HepG2 (cell line): ENCODE results near the gene SFT2D1. TPM values are rescaled to one million over a fixed set of nuclear protein-coding genes. Genes with fewer than 3 reads are reported as not detected.

Experiments used
- ASH2L ChIP-seq: fragments of 300-600, 200-600 bp; sonication (generic); IDR thresholded peaks from 2 replicates; pipeline ENCODE4 v1.7.0; 2017; ENCODE audit warnings: low read depth, mild to moderate bottlenecking, moderate library complexity, mixed read lengths, low read length; ENCODE audit not compliant: insufficient read length
- CBX5 ChIP-seq: sonication (generic); formaldehyde crosslinking; IDR thresholded peaks from 2 replicates; pipeline ENCODE4 v1.4.0; 2020; ENCODE audit warnings: missing genetic modification reagents, borderline replicate concordance
- CHD2 ChIP-seq: IDR thresholded peaks from 2 replicates; pipeline ENCODE4 v1.6.1; 2011; ENCODE audit warnings: low read depth, low read length, improper control_type of control experiment
- DR1 ChIP-seq: sonication (generic); formaldehyde crosslinking; IDR thresholded peaks from 2 replicates; pipeline ENCODE4 v1.8.0; 2021; ENCODE audit warnings: mild to moderate bottlenecking, missing genetic modification reagents, inconsistent platforms
- ETV5 ChIP-seq: IDR thresholded peaks from 2 replicates; pipeline ENCODE4 v1.6.1; 2018; ENCODE audit warnings: missing biosample characterization, missing genetic modification reagents, inconsistent platforms, borderline replicate concordance
- GATAD2A ChIP-seq: IDR thresholded peaks from 2 replicates; pipeline ENCODE4 v1.6.1; 2016
- GMEB2 ChIP-seq: IDR thresholded peaks from 2 replicates; pipeline ENCODE4 v1.6.1; 2016; ENCODE audit warnings: missing biosample characterization, missing genetic modification reagents, low read depth
- HMGXB4 ChIP-seq, 2 experiments: sonication (generic) in 1 of 2; formaldehyde crosslinking in 1 of 2; IDR thresholded peaks; 2 replicates each; pipeline versions ENCODE4 v1.4.0 to v1.6.1; 2018 to 2020; ENCODE audit warnings: missing genetic modification reagents in 2 of 2, borderline replicate concordance in 1 of 2, low read depth in 1 of 2, mild to moderate bottlenecking in 1 of 2, missing biosample characterization in 1 of 2
- HOXA3 ChIP-seq: sonication (generic); formaldehyde crosslinking; IDR thresholded peaks from 2 replicates; pipeline ENCODE4 v1.5.0; 2020; ENCODE audit warnings: missing genetic modification reagents
- IRF2 ChIP-seq: IDR thresholded peaks from 2 replicates; pipeline ENCODE4 v1.6.1; 2018; ENCODE audit warnings: missing genetic modification reagents, missing compliant biosample characterization
- JDP2 ChIP-seq: sonication (generic); formaldehyde crosslinking; IDR thresholded peaks from 2 replicates; pipeline ENCODE4 v1.8.1; 2022; ENCODE audit warnings: missing genetic modification reagents, borderline replicate concordance
- KAT7 ChIP-seq: IDR thresholded peaks from 2 replicates; pipeline ENCODE4 v1.6.1; 2018; ENCODE audit warnings: borderline replicate concordance, missing compliant biosample characterization
- KLF16 ChIP-seq, 2 experiments: sonication (generic) in 1 of 2; formaldehyde crosslinking in 1 of 2; IDR thresholded peaks; 2 replicates each; pipeline versions ENCODE4 v1.6.1 to v1.8.0; 2016 to 2023; ENCODE audit warnings: missing genetic modification reagents in 2 of 2, missing compliant biosample characterization in 1 of 2
- KMT2B ChIP-seq: IDR thresholded peaks from 2 replicates; pipeline ENCODE4 v1.6.1; 2016; ENCODE audit warnings: missing genetic modification reagents, missing compliant biosample characterization
- LCORL ChIP-seq, 2 experiments: fragments of 450-650 bp in 1 of 2; sonication (generic) in 1 of 2; formaldehyde crosslinking in 1 of 2; IDR thresholded peaks; 2 replicates each; pipeline versions ENCODE4 v1.5.0 to v1.6.1; 2017 to 2020; ENCODE audit warnings: antibody characterized with exemption in 1 of 2, missing genetic modification reagents in 1 of 2
- MED1 ChIP-seq: sonication (generic); formaldehyde crosslinking; IDR thresholded peaks from 2 replicates; pipeline ENCODE4 v1.4.0; 2020; ENCODE audit warnings: missing genetic modification reagents
- NFE2L1 ChIP-seq: sonication (generic); formaldehyde crosslinking; IDR thresholded peaks from 2 replicates; pipeline ENCODE4 v1.4.0; 2020; ENCODE audit warnings: missing genetic modification reagents, mild to moderate bottlenecking, borderline replicate concordance
- NRL ChIP-seq: sonication (generic); formaldehyde crosslinking; IDR thresholded peaks from 2 replicates; pipeline ENCODE4 v1.5.0; 2020; ENCODE audit warnings: missing genetic modification reagents, mild to moderate bottlenecking, moderate library complexity, borderline replicate concordance
- POLR2A ChIP-seq, 2 experiments: IDR thresholded peaks; 2 replicates each; pipeline ENCODE4 v1.6.1; 2011; ENCODE audit warnings: low read depth in 2 of 2, low read length in 2 of 2, mild to moderate bottlenecking in 1 of 2, moderate library complexity in 1 of 2; ENCODE audit not compliant: insufficient read depth in 1 of 2
- RBM22 ChIP-seq: fragments of 200-400 bp; formaldehyde crosslinking; optimal IDR thresholded peaks from 2 replicates; pipeline ENCODE3; 2017; ENCODE audit warnings: mild to moderate bottlenecking, low read length, moderate library complexity
- SALL1 ChIP-seq: sonication (generic); formaldehyde crosslinking; IDR thresholded peaks from 2 replicates; pipeline ENCODE4 v1.8.0; 2022; ENCODE audit warnings: mild to moderate bottlenecking, missing genetic modification reagents
- SOX6 ChIP-seq, 2 experiments: fragments of 450-650 bp in 1 of 2; sonication (generic) in 1 of 2; formaldehyde crosslinking in 1 of 2; IDR thresholded peaks; 2 replicates each; pipeline versions ENCODE4 v1.4.0 to v1.6.1; 2017 to 2020; ENCODE audit warnings: antibody characterized with exemption in 1 of 2, mild to moderate bottlenecking in 1 of 2, missing genetic modification reagents in 1 of 2
- SP5 ChIP-seq: IDR thresholded peaks from 2 replicates; pipeline ENCODE4 v1.6.1; 2016; ENCODE audit warnings: low read depth, borderline replicate concordance
- YY1 ChIP-seq: IDR thresholded peaks from 2 replicates; pipeline ENCODE4 v1.6.1; 2011; ENCODE audit warnings: low read length, low read depth, moderate library complexity, mild to moderate bottlenecking; ENCODE audit not compliant: insufficient read depth, insufficient replicate concordance
- ZFP1 ChIP-seq: IDR thresholded peaks from 2 replicates; pipeline ENCODE4 v1.6.1; 2016
- ZNF329 ChIP-seq: sonication (generic); formaldehyde crosslinking; IDR thresholded peaks from 2 replicates; pipeline ENCODE4 v1.9.0; 2021; ENCODE audit warnings: low read depth, mild to moderate bottlenecking, missing genetic modification reagents
- ZNF331 ChIP-seq: sonication (generic); formaldehyde crosslinking; IDR thresholded peaks from 2 replicates; pipeline ENCODE4 v1.4.0; 2020; ENCODE audit warnings: missing genetic modification reagents
- ZNF530 ChIP-seq: sonication (generic); formaldehyde crosslinking; IDR thresholded peaks from 2 replicates; pipeline ENCODE4 v1.5.0; 2020; ENCODE audit warnings: low read depth, mild to moderate bottlenecking, missing genetic modification reagents
- ZNF598 ChIP-seq: sonication (generic); formaldehyde crosslinking; IDR thresholded peaks from 2 replicates; pipeline ENCODE4 v1.5.1; 2020; ENCODE audit warnings: mild to moderate bottlenecking, missing genetic modification reagents, borderline replicate concordance
- ZNF619 ChIP-seq: sonication (generic); formaldehyde crosslinking; IDR thresholded peaks from 2 replicates; pipeline ENCODE4 v1.4.0; 2020; ENCODE audit warnings: mild to moderate bottlenecking, missing genetic modification reagents
- polyA plus RNA-seq, 8 experiments: library from polyadenylated mRNA; depleted of rRNA in 3 of 8; stranded (reverse) in 7 of 8; unstranded in 1 of 8; fragments of >200 nt; fragmentation: Illumina TruSeq in 4 of 8; extraction: Trizol in 4 of 8; gene quantifications; 2 replicates each; pipeline versions ENCODE4 v1.2.1 to v1.2.3, GENCODE V29; 2011 to 2016; ENCODE audit warnings: low read depth in 4 of 8, missing spikeins in 1 of 8, mixed read lengths in 1 of 8; ENCODE audit not compliant: insufficient read depth in 1 of 8
- total RNA-seq, 5 experiments: library from RNA; depleted of rRNA; stranded (reverse); fragments of >200 nt; fragmentation: Illumina TruSeq; extraction: Trizol; gene quantifications; 2 replicates each; pipeline ENCODE4 v1.2.3, GENCODE V29; 2016; ENCODE audit warnings: low read depth in 1 of 5

The SFT2D1 gene
- total and polyA plus RNA-seq, 2 of the 13 experiments (the other 11 are each of a cell fraction or from before 2014, with no cell fraction given): 115 to 147 TPM

GRCh38 chr6:166330612-166331011 lies 11.7 kb downstream of the SFT2D1 start (continued):
- TF ChIP-seq JDP2 (no peak), ZNF329 (CRISPR knock-in tag) (0 out of 2 replicates have a peak, but pooled peaks have one; percentile 65), POLR2A (IDR thresholded peaks at IDR 0.05; ENCODE audit: insufficient read depth in 1 of 2, low read depth in 2 of 2, low read length in 2 of 2) (peak in 1 of 2 experiments; percentile 50; a peak in 2 of 4 replicates), SALL1 (CRISPR knock-in tag) (peak; percentile 93), GATAD2A (CRISPR knock-in tag) (peak; percentile 70), IRF2 (CRISPR knock-in tag) (peak; percentile 82), RBM22 (peak; percentile 60), GMEB2 (CRISPR knock-in tag) (no peak), HOXA3 (CRISPR knock-in tag) (peak; percentile 62; the same call in 1 of the 2 replicates), MED1 (CRISPR knock-in tag) (peak; percentile 67), KMT2B (CRISPR knock-in tag) (peak; percentile 41; the same call in 1 of the 2 replicates), ASH2L (peak; percentile 73), NRL (CRISPR knock-in tag) (0 out of 2 replicates have a peak, but pooled peaks have one; percentile 72), YY1 (peak; percentile 56), SP5 (CRISPR knock-in tag) (no peak), LCORL (IDR thresholded peaks at IDR 0.05) (no peak), LCORL (CRISPR knock-in tag; IDR thresholded peaks at IDR 0.05) (peak; percentile 92), DR1 (CRISPR knock-in tag) (no peak), ZNF530 (CRISPR knock-in tag) (no peak), ZFP1 (CRISPR knock-in tag) (peak; percentile 34; the same call in 1 of the 2 replicates), KLF16 (CRISPR knock-in tag; IDR thresholded peaks at IDR 0.05) (peak in 1 of 2 experiments; percentile 65; a peak in 2 of 4 replicates), ZNF598 (CRISPR knock-in tag) (peak; percentile 52; the same call in 1 of the 2 replicates), NFE2L1 (CRISPR knock-in tag) (no peak), ZNF619 (peak; percentile 84; the same call in 1 of the 2 replicates), CHD2 (0 out of 2 replicates have a peak, but pooled peaks have one; percentile 26), KAT7 (CRISPR knock-in tag) (0 out of 2 replicates have a peak, but pooled peaks have one; percentile 31), SOX6 (IDR thresholded peaks at IDR 0.05) (no peak), SOX6 (CRISPR knock-in tag; IDR thresholded peaks at IDR 0.05) (peak; percentile 74), CBX5 (peak; percentile 88; the same call in 1 of the 2 replicates), ZNF331 (CRISPR knock-in tag) (peak; percentile 73), ETV5 (CRISPR knock-in tag) (peak; percentile 35; the same call in 1 of the 2 replicates), HMGXB4 (CRISPR knock-in tag; IDR thresholded peaks at IDR 0.05; ENCODE audit: borderline replicate concordance in 1 of 2, low read depth in 1 of 2) (peak; percentile 81 to 91; a peak in 3 of 4 replicates)
